HG03442 (cell line): ENCODE measurements around the gene HEPACAM2.

Source experiments
- ATAC-seq: cut with Tn5 transposase; IDR thresholded peaks from one replicate; pipeline ENCODE4 v1.9.1; 2021; ENCODE audit warnings: mild to moderate bottlenecking, moderate library complexity; ENCODE audit not compliant: unreplicated experiment

HEPACAM2 gene

DNA sequence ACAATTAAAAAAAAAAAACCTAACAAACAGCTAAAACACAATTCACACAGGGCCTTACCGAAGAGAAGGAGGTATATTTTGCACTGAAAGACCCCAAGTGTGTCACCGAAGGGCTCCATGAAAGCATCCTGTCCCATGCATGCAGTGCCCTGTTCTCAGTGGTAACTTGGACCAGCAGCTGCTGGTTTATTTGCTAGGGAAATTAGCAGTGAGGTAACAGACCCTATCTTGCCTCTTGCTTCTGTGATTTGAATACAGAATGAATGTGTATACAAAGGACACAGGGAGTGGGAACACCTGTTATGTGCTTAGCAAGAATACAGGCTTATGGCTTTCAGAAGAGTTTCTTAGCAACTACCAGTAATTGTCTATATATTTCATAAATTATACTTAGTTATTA, at the start of gene HEPACAM2:
Gene HEPACAM2, minus strand, starts transcription at position 160 of the 400 bp plus-strand sequence.
- ATAC-seq = no peak

DNA sequence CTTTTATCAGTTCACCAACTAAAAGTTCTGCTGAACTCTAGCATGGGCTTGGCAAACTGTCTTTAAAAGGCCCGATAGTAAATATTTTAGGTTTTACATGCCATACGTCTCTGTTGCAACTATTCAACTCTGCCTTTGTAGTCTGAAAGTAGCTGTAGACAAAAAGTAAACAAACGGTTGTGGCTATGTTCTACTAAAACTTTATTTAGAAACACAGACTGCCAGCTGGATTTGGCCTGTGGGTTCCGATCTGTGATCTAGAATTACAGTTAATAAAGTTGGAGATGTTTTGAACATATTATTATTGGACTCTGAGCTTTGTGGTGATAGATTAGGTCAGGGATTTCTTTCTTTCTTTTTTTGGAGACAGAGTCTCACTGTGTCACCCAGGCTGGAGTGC, 39.0 kb upstream of the HEPACAM2 start:
- no peak for ATAC-seq

DNA sequence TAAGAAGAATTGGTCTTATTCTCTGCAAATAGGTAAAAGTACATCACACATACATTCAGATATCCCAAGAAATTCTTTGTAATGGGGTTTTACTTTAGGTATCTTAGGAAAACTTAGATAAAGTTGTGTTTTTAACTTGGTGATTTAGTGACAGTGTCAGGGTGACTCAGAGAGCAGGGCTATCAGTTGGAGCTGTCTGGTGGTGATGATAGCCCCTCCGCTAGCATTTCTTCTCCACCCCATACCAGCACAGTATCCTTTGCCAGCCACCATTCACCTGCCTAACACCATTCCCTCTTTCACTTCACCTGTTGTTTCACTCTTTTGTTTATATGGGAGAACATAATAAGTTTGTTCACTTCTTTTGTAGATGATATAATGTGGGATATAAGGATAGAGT, 36.3 kb upstream of the HEPACAM2 start:
- no peak for ATAC-seq

DNA sequence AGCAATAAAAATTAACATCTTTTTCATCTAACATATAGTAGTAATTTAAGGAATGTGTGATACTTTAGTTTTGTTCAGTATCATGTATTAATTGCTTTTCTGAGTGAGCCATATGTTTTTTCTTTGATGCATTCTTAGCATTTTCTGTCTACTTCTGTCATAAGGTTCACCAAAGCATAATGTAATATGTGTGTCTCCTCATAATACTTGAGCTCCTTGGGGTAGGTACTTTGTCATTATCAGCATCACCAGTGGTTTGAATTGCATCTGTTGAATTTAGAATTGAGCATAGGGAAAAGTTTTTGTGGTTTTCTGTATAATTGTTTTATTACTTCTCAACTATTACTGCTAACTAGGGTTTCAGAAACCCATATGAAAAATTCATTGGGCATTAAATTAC, 32.4 kb upstream of the HEPACAM2 start:
- no peak for ATAC-seq

DNA sequence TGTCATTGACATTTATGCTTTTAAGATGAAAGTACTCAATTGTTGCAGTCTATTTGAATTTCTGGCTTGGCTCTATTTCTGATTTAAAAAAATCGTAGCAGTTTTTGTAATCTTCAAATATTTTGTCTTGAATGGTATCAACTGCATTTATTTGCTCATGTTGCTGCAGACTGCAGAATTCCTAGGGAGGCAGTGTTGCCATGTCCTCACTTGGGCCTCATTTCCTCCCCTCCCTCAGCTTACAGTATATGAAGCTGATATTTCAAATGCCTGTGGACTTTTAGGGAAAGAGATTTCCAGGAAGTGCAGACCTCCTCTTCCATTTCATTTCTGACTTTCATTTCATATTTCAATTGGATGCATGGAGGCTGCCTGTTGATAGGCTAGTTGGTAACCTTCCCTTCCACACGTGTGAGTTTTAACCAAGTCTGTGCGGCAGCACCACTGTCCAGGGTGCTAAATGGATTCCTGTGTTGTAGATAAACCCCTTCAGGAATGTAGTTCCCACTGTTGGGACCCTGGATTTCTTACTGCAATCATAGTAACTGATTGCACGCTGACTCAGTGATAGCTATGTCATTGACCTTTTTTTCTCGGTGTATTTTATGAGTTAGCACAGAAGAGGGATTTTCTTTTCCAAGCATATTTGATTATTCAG, 23.4 kb upstream of the HEPACAM2 start:
- ATAC-seq = no peak

DNA sequence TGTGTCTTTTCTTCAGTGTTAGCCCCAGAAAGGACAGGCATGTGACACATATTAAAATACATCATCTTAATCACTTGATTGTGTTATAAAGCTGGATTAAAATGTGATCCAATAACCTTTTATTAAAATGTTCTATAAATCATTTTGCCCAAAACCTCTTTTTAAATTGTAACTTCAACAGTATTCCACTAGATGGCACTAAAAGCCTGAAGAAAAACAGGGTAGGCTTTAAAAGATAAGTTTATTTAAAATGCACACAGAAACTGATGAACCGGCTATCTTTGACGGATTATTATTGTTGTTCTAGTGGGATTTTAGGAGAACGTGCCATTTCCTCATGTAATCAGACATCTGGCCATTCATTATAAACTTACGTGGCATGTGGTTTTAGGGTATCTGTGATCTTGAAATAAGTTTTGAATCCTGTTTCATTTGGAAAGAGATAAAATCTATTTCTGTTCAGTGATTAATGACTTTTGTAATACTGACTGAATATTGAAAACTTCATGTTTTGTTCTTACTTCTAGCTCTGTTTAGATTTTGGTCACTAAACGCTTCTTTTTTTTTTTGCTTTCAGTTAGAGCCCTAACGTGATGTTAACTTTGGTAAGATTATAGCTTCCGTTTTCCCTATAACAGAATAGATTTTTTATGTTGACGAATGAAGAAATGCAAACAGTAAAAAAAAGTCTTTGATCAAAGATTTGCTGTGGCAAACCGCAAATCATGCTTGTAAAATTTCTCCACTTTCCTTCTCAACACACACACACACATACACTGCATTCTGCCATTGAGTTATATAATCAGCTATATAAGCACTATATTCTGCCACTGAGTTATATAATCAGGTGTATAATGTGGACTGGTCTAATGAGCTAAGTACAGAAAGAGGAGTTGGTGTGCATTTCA, 19.5 kb upstream of the HEPACAM2 start:
- no peak for ATAC-seq

DNA sequence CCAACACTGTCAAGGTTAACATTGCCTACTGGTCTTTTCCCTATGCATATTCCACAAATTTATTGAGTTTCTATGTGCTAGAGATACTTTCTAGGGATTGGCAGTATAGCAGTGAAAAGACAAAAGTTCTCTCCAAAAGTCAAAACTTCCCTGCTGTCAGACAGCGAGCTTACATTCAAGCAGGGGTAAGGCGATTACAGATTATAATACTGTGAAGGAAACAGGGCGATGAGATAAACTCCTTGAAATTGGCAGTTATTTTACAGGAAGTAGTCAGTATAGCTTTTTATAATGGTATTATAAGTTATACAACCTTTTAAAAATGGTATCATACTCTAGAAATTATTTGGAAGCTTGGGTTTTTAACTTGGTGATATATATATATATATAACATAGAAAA, 15.8 kb upstream of the HEPACAM2 start:
- ATAC-seq = no peak

DNA sequence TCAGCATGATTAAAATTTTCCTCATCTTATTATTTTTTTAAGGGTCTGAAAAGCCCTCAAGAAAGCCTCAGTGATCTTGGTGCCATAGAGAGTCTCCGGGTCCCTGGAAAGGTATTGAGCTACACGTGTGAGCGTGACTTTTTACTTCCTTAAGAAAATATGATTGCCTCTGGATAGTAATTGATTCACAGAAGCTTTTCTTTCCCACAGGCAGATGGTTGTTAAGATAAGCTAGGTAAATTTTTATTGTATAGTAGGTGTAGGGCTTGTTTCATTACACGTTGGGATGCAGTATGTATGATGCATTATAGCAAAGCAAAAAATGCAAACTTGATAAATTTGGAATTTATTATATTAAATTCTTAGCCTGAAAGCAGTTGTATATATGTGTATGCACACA, 13.6 kb upstream of the HEPACAM2 start:
- ATAC-seq = no peak

DNA sequence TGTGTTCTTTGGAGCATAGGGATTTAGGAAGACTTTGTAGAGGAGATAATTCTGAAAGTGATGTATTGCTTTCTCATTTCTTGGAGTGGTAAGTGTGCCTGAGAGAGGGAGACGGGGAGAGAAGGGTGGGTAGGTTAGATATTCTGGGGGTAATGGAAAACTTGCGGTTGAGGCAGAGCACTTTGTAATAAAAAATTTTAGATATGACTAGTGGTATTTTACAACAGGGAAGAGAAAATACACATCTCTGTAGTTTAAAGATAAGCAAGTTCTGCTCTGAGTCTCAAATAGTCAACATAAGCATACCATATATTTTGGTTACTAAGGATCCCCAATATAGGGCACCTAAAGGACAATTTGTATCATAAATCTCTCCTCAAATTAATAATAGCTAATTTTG, 12.5 kb upstream of the HEPACAM2 start:
- no peak for ATAC-seq

DNA sequence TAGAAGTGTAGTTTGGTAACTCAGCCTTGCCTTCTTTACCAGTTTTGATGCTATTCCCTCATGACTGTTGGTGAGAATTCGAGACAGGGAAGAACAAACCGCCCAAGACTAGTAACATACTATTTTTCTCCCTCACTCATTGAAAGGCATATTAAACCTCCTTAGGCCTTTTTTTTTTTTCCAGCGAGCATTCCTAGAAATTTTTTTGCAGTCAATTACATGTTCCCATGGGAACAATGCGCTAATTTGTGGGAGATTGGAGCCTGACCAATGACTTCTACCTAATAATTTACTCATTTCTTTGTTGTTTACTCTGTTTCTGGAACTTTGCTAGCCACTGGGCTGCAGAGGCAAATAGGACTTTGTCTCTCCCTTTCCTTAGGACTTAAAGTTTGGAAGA, 11.9 kb upstream of the HEPACAM2 start:
- ATAC-seq = no peak

DNA sequence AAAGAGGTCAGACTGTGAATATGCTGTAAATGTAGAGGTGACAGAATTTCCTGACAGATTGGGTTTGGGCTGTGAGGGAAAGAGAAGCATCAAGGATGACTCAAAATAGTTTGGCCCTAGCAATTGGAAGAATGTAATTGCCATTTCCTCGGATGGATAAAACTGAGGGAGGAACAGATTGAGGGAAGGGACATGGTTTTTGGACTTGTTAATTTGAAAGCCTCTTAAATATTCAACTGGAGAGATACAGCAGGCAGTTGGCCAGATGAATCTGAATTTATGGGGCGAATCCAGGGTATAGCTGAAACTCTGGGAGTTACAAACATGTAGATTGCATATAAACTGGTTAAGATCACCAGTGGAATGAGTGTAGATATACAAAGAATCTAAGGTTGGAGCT, 9.3 kb upstream of the HEPACAM2 start:
- ATAC-seq = no peak

DNA sequence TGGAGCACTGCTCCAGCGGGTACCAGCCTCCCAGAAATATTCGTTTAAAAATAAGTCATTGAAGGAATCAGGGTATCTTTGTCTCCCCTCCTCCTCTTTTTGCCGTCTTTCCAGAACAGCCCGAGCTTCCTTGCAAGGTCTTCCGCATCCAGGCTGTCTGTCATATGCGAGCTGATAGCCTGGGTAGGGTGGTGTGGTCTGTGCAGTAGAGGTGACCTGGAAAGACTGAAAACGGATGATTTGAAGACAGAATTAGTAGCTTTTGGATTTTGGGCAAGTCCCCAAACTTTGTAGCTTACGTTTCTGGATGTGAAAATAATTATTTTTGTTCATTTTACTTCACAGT, 6.4 kb upstream of the HEPACAM2 start:
- ATAC-seq = no peak

DNA sequence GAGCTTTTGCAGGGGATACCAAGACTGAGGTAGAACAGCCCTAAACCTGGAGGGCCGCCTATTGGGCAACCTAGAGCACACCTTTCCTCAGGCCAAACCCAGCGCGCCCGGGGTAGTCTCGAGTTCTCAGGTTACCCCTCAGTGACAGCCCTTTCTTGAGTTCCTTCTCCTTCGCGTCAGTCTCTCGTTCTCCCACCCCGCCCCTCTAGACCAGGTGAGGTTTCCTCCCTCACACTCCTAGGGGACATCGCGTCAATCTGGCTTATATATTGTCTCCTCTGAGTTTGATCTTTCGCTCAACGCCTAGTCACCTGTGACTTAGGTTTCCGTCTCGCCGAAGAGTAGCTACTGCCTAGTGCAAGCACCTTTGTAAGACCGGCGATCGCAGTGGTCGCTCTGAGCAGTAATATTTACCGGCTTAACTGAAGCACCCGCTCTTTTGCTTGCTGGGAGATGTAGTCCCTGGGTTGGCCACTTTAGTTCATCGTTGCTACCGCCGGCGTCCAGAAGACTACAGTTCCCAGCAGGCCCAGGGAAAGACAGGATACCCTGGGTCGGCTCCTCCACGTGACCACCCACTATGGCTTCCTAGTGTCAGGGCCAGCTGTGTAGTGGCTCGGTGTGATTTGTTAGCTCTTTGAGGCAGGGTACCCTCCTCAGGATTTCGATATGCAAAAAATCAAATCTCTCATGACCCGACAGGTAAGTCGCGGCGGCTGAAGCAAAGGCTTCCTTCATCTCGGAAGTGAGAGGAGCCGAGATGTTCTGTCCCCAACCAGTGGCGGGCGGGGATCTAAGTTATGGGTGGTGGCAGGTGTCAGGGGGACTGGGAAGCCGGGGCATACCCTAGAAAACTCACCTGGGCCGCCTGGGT, 5.8 kb upstream of the HEPACAM2 start, which contains the start of gene VPS50:
Gene VPS50, plus strand, starts transcription at position 568 of the 874 bp plus-strand sequence. Its CDS starts 102 bp downstream, at position 670.
- peak; percentile 99 for ATAC-seq

DNA sequence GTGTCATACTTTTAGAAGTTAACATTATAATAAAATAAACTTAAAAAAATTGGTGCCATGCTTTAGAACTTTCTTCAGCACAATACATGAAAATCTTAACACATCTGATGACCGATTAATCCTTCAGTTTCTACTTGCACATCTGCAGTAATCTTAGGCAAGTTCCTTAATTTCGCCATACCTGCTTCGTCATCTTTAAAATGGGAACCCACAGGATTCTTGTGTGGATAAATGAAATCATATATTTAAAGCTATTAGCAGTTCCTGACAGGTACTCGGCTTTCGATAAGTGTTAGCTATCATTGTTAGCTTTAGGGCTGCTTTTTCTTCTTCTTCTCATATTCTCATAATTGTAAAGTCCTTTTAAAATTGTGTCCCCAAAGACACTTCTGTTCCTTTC, 5.0 kb upstream of the HEPACAM2 start:
- ATAC-seq = no peak

DNA sequence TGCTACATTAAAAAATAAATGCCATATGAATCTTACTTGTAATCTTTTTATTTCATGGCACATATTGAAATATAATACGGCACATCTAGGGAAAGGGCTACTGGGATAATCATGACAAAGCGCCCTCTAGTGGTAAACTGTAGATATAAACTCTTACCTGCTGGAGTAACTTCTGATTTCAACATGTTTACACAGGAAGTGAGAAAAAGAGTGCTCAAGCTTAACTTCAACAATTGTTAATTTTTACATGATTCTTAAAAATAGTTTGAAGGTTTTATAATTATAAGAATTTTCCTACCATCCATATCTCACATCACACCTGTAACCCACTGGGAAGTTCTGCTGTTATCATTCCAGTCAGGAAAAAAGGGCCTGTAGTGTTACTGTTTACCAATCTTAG, 2.0 kb upstream of the HEPACAM2 start:
- no peak for ATAC-seq

DNA sequence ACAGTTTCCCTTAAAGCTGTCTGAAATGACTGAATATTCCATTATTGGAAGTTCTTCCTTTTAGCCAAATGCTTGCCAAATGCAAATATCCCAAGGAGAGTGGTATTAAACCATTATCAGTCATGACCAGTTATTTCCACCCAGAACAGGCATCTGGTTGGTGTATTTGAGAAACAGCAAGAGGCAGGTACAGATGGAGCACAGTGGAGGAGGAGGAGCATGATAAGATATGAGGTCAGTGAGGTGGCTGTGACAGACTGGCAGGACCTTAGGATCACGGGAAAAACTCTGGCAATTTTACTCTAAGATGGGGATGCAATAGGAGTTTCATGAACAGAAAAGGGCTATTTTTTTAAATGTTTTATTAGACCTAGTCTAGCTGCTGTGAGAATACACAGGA, 6.4 kb downstream of the HEPACAM2 start:
- ATAC-seq = no peak

DNA sequence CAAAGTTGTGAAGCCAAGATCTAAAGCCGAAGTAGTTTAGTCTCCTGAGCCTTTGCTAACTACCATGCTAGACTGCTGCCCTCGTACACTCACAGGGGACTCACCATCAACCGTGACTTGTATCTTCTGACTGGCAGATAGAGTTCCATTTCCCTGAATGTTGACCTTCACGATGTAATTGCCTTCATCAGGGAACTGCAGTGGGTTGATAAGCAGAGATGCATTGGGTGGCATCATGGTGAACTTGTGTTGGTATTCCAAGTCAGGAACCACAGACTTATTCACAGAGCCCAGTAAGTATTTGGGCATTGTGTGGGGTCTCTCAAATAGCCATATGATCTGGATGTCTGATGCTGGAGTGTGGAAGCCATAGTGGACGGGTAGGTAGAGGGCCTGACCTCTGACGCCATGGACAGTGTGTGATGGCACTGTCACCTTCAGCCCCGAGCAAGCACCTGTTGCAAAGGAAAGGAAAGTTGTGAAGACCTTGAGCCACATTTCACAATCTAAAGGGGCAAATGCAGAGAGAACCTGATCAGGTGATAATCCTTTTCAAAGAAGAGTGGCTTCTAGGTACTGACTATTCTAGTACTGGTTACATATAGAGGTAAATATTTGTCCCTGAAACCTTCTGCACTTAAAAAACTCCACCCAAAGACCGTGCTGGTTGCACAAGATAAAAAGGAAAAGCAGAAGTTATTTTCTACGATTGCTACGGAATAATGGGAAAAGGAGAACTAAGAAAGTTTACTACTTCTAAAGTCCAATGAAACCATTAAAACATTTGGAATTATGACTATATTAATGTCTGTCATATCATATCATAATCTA, 7.1 kb downstream of the HEPACAM2 start:
- no peak for ATAC-seq

DNA sequence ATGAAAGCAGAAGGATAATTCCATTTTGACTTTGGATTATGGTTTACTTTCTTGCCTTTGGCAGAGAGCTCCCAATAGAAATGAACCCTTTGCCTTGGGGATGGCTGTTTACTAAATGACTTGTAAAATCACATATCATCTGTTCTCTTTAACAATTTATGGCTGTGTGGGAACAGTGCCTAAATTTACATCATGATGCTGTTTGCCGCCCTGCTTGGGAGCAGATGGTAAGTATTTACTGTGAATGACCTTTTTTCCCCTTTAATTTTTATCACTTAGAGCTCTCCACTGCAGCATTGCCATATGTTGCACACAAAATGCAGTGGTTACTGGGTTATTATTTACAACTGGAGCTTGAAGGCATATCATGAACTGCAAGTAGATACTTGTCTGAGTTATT, 13.4 kb downstream of the HEPACAM2 start:
- ATAC-seq = no peak

DNA sequence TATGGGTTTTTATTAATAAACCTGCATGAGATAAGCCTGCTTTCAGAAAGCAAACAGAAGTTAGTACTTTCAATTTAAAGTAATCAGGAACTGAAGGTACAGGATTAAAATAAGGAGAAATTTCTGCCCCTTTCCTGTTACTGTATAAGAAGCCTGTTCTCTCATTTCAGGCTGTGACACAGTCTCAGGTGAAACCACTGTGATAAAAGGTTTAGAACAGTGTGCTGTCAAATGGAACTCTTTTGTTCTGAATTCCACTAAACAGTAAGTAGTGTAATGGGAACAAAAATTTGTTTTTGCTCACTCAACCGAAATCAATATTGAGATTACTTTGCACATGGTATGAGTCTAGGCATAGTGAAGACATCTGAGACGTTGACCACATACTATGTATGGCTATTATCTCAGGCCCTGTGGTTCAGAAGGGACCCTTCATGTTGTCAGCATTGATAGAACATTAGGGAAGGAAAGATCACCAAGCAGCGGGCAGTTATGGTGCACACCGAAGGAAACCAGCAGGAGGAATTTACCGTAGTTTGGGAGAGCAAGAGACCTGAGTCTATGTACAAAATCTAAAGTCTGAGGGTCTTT, 14.9 kb downstream of the HEPACAM2 start:
- ATAC-seq = no peak

DNA sequence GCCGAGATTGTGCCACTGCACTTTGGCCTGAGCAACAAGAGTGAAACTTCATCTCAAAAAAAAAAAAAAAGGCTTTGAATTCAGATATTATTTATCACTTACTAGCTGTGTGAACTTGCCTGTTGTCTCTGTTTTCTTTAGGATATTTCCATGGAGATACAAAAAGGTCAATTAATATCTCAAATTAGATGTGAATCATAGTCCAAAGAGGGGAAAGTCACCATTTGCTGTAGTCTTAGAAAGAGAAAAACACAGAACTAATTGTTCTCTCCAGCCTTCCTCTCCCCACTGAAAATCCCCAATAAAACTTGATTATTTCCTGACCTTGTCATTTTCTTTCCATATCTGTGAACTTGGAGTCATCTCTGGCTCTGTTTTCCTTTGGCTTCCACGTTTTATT, 21.2 kb downstream of the HEPACAM2 start:
- ATAC-seq = no peak
